Peyer's patch (tissue), 4 donors: ENCODE results near the gene JMJD4.

ENCODE experiments used
- POLR2A ChIP-seq, 2 donors: fragments of 450-650 bp; IDR thresholded peaks; one replicate each; pipeline ENCODE4 v1.5.1; 2017; ENCODE audit warnings: antibody characterized with exemption in 2 of 2, mild to moderate bottlenecking in 2 of 2, moderate library complexity in 2 of 2
- TF ChIP-seq, protein P1 (sequence below), 6 experiments: fragments of 450-650 bp in 4 of 6; fragments of 200-600 bp in 2 of 6; sonication (generic) in 1 of 6; IDR thresholded peaks; one replicate each; pipeline ENCODE4 v1.5.1; 2017 to 2019; ENCODE audit warnings: antibody characterized with exemption in 6 of 6, mild to moderate bottlenecking in 3 of 6, moderate library complexity in 1 of 6

DNA sequence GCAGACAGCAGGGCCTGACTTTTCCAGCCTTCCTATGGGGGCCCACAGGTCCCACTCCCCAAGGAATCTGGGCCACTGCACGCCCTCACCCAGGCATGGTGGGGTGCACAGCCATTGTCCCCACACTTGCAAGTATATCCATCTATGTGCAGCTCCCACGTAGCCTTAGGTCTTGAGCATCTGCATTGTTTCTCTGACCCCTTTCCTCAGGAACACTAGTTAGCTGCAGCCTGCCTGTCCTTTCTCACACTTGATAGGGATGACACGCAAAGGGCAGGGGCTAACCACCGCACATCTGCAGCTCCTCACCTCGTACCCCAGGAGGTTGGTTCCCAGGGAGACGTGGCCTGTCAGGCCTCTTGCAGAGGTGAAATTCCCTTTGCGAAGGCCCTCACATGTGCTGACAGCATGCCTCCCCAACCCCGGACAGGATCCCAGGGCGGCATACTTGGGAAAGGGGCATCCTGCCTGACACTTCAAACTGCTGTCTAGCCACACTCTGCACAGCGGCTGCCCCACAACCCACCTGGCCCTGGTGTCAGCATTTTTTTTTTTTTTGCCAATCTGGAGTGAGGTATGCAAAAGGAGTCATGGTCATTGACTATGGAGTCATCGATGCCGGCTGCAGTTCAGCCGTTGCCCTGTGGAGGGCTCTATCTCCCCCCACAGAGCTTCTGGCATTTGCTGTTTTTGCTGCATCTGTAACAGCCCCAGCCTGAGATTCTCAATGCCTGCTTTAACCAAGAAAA is 5.0 kb downstream of the JMJD4 start:
- TF ChIP-seq, protein P1, sequence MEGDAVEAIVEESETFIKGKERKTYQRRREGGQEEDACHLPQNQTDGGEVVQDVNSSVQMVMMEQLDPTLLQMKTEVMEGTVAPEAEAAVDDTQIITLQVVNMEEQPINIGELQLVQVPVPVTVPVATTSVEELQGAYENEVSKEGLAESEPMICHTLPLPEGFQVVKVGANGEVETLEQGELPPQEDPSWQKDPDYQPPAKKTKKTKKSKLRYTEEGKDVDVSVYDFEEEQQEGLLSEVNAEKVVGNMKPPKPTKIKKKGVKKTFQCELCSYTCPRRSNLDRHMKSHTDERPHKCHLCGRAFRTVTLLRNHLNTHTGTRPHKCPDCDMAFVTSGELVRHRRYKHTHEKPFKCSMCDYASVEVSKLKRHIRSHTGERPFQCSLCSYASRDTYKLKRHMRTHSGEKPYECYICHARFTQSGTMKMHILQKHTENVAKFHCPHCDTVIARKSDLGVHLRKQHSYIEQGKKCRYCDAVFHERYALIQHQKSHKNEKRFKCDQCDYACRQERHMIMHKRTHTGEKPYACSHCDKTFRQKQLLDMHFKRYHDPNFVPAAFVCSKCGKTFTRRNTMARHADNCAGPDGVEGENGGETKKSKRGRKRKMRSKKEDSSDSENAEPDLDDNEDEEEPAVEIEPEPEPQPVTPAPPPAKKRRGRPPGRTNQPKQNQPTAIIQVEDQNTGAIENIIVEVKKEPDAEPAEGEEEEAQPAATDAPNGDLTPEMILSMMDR (IDR thresholded peaks at IDR 0.05): peak in 5 of 6 experiments; percentile 37 to 62 (median 48)
- no peak for TF ChIP-seq POLR2A (IDR thresholded peaks at IDR 0.05)
